T-helper 2 cell (primary cell): ENCODE data around the gene TNRC6A.
"Not testable (repeated sequence)": the region's sequence is repeated elsewhere in the genome, so short reads cannot be mapped to it uniquely, and the experiment has no call there.

Experiments used
- DNase-seq, 5 experiments: peaks; one replicate each; pipeline versions ENCODE4 v3.0.0 to v3.0.0-alpha.2; 2012 to 2022

The TNRC6A gene

DNA sequence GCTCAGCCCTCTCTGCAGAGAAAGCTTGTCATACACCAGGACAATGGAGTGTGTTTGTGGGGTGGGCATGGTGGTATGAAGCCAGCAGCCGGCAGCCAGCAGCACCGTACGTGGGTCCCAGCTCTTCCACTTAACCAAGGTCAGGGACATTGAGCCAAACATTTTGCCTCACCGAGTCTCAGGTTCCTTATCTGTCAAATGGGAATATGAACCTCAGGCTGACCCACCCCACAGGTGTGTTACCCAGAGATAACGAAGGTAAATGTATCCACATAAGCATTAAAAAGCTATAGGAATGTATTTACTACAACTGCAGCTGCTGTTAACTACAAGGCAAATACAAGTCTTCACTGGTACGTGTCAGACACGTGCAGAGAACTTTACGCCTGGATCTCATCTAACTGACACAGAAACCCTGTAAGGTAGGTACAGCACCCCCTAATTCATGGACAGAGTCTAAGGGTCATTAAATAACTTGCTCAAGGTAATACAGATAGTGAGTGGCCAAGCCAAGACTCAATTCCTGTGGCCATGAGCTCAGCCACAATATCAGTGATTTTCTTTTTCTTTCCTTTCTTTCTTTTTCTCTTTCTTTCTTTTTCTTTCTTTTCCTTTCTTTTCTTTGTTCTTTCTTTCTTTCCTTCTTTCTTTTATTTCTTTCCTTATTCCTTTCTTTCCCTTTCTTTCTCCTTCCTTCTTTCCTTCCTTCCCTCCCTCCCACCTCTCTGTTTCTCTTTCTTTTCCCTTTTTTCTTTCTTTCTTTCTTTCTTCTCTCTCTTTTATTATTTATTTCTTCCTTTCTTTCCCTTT, 117.3 kb downstream of the TNRC6A start:
- DNase-seq, result no peak

DNA sequence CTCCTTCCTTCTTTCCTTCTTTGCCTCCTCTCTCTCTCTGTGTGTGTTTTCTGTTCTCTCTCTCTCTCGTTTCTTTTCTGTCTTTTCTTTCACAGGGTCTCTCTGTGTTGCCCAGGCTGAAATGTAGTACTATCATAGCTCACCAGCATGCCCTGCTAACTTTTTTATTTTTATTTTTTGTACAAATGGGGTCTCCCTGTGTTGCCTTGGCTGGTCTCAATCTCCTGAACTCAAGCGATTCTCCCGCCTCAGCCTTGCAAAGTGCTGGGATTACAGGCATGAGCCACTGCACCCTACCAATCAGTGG, 117.9 kb downstream of the TNRC6A start:
- no peak for DNase-seq

GRCh38 chr16:24848065-24848464, 118.6 kb downstream of the TNRC6A start:
- DNase-seq, result no peak

DNA sequence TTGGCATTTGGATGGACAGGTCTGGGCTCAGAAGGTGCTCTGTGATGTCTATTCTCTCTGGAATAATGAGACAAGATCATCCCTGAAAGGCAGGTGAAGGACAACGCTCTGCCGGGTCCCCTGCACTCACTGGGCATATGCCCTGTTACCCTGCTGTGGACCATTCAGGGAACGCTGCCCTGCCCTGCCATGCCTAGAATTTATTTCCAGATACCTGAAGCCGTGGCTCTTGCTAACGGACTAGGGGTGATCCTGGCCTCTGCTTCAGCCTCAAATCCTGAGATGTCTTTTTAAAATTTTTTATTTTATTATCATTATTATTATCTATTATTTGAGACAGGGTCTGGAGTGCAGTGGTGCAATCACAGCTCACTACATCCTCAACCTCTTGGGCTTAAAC, 120.2 kb downstream of the TNRC6A start:
- no peak for DNase-seq

DNA sequence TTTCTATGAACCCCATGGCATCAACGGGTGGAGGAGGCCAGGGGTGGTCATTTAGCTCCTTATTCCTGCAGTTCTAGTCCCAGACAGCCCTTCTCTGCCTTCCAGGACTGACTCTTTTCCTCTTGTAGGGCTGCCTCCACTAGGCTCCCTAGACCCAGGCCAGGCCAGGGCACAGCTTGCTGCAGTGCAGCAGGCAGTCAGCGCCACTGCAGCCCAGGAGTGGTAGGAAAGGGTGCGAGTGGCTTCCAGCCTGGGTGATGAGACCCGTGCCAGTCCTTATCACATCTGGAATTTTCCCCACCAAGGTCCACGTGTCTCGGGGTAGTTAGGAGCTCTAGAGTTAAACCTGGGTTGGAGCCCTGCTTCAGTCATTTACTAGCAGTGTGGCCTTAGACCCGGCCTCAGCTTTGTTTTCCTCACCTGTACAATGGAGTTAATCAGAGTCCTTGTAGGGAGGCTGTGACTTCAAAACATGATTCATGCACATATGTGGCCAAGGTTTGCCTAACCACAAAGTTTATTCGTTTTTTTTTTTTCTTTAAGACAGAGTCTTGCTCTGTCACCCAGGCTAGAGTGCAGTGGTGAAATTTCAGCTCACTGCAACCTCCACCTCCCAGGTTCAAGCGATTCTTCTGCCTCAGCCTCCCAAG, 121.0 kb downstream of the TNRC6A start:
- peak in 1 of 5 experiments; percentile 83 for DNase-seq

- peak in 2 of 5 experiments; percentile 9 to 83 for DNase-seq
Measured at GRCh38 chr16:24851700-24852099, 122.2 kb downstream of the TNRC6A start.

DNA sequence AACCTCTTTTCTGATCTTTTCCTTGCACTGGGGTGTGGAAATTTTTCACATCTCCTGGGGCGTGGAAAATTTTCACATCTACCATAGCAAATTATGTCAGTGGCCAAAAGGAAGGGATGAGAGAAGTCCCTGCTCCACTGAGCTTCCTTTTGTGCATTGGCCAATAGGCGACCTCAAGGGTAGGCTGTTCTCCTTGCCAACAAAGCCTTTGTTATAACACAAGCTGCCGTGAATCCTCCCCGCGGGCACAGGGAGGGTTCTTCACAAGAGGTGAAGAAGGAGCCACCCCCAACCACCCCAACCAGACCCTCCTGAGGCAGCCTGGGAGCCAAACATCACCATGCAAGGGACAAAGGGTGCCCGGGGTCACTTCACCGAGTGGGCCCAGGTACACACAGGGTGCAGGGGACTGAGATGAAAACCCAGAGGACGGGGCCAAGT, 122.8 kb downstream of the TNRC6A start:
- DNase-seq, result no peak

- DNase-seq, result no peak
Measured at GRCh38 chr16:24853169-24853824, 123.8 kb downstream of the TNRC6A start.

DNA sequence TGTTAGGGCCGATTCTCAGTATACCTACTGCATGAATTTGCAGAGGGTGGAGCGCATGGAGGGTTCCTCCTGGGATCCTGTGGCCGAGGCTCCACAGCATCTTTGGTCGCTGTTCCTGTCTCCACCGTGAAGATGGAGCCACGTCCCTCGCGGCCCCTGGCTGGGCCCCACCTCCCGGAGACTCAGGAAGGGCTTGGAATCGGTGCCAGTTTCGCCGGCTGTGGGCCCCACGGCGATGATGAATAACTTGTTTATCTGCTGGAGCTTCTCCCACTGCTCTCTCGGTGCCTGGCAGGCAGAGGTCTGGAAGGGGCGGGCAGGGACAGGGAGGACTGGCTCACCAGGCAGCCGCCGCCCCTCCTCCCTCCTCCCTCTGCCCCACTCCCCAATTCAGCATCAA, 124.4 kb downstream of the TNRC6A start:
- no peak for DNase-seq

- no peak for DNase-seq
Measured at GRCh38 chr16:24854607-24855171, 125.2 kb downstream of the TNRC6A start.

- no peak for DNase-seq
Measured at GRCh38 chr16:24855678-24856077, 126.2 kb downstream of the TNRC6A start.

- DNase-seq, result not testable (repeated sequence)
Measured at GRCh38 chr16:24856871-24857270, 127.4 kb downstream of the TNRC6A start.

- peak in 3 of 5 experiments; percentile 15 to 53 (median 27) for DNase-seq
Measured at GRCh38 chr16:24858219-24859041, 129.0 kb downstream of the TNRC6A start.

DNA sequence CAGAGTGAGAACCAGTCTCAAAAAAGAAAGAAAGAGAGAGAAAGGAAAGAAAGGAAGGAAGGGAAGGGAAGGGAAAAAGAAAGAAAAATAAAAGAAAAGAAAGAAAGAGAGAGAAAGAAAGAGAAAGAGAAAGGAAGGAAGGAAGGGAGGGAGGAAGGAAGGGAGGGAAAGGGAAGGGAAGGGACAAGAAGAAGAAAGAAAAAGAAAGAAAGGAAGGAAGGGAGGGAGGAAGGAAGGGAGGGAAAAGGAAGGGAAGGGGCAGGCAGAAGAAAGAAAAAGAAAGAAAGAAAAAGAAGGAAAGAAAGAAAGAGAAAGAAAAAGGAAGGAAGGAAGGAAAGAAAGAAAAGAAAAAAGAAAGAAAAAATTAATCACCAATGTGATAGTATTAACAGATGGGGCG, 132.0 kb downstream of the TNRC6A start:
- DNase-seq, result no peak

DNA sequence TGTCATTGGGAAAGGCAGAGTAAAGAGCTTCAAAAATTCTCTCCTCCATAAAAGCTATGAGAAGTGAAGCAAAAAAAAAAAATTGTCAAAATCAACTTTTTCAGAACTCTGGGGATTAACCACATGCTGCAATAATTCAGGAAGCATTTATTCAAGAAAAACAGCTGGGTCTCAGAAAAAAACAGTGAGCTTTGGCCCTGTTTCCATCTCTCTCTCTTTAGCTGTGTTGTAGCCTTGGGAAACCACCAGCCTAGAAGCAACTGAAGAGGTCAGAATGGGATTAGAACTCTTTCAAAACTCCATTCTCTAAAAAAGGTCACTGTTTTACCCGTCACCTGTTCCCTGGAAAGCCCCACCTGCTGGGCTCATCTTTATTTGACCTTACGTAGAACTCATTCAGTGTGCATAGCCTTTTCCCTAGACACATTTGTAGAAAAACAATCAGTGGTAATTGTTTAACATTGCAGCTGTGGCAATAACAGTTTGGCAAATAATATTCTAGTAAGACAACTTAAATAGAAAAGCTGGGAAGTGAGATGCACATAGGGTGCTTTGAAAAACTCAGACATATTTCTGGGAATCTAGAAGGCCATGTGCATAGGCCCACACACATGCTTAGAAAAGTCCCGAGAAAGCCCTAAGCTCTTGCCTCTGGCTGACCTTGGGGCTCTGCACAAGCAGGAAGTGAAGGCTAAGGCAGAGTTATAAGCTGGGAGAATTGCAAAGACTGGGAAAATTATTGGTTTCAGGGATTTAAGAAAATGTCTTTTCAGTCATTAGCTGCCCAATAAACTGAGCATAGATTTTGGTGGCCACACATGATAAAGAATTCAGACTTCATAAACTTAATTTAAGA, 134.4 kb downstream of the TNRC6A start:
- DNase-seq, result no peak

DNA sequence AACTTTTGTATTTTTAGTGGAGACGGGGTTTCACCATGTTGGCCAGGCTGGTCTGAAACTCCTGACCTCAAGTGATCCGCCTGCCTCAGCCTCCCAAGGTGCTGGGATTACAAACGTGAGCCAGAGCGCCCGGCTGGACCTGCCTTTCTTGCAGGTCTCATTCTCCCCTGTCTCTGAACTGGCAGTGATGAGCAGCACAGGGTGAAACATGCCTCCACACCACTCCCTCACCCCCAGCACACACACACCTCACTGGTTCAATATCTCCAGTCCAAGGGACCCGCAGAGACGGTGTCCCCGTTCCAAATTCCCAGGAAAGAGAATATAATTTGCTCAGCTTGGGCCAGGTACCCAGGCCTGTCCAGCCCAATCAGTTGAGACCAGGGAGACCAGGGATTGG, 139.6 kb downstream of the TNRC6A start:
- no peak for DNase-seq

- DNase-seq, result no peak
Measured at GRCh38 chr16:24871891-24872290, 142.4 kb downstream of the TNRC6A start.

GRCh38 chr16:24873028-24873427, 143.6 kb downstream of the TNRC6A start:
- no peak for DNase-seq

GRCh38 chr16:24875466-24875865, 146.0 kb downstream of the TNRC6A start:
- no peak for DNase-seq
